Astrocyte of the cerebellum (primary cell): ENCODE measurements around the gene SASH1.

ENCODE experiments used
- DNase-seq: peaks from one replicate; pipeline ENCODE4 v3.0.0-alpha.2; 2011; ENCODE audit warnings: low read depth
- H3K4me3 ChIP-seq: 2 replicates; pipeline ENCODE4 v1.5.1; 2011; ENCODE audit warnings: mild to moderate bottlenecking, low read depth, low read length, moderate library complexity
- in situ Hi-C: cut with HindIII; loops from 2 replicates; pipeline ENCODE4 v1.10.0; 2017; ENCODE audit warnings: low sequenced_read_pairs
- TF ChIP-seq, protein P1 (sequence below): IDR thresholded peaks from 2 replicates; pipeline ENCODE4 v1.5.1; 2012; ENCODE audit warnings: low read length, low read depth, moderate library complexity, mild to moderate bottlenecking; ENCODE audit errors: missing control alignments

Gene SASH1

DNA sequence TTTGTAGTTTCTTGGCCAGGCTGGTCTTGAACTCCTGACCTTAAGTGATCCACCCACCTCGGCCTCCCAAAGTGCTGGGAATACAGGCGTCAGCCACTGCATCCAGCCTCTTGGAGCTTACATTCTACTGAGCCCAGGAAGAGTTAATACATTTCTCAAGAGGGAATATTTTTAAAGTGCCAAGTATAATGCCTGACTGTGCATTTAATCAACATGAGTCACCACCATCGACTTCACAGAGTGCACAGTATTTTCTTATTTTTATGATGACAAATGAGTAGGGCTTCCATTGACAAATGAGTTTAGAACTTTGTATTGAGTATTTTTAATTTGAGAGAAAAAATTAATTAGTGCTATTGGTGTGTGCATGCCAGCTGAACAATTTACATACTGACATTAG lies 72.2 kb downstream of the SASH1 start:
- peak; percentile 44 for DNase-seq
- TF ChIP-seq, protein P1, sequence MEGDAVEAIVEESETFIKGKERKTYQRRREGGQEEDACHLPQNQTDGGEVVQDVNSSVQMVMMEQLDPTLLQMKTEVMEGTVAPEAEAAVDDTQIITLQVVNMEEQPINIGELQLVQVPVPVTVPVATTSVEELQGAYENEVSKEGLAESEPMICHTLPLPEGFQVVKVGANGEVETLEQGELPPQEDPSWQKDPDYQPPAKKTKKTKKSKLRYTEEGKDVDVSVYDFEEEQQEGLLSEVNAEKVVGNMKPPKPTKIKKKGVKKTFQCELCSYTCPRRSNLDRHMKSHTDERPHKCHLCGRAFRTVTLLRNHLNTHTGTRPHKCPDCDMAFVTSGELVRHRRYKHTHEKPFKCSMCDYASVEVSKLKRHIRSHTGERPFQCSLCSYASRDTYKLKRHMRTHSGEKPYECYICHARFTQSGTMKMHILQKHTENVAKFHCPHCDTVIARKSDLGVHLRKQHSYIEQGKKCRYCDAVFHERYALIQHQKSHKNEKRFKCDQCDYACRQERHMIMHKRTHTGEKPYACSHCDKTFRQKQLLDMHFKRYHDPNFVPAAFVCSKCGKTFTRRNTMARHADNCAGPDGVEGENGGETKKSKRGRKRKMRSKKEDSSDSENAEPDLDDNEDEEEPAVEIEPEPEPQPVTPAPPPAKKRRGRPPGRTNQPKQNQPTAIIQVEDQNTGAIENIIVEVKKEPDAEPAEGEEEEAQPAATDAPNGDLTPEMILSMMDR: no peak

DNA sequence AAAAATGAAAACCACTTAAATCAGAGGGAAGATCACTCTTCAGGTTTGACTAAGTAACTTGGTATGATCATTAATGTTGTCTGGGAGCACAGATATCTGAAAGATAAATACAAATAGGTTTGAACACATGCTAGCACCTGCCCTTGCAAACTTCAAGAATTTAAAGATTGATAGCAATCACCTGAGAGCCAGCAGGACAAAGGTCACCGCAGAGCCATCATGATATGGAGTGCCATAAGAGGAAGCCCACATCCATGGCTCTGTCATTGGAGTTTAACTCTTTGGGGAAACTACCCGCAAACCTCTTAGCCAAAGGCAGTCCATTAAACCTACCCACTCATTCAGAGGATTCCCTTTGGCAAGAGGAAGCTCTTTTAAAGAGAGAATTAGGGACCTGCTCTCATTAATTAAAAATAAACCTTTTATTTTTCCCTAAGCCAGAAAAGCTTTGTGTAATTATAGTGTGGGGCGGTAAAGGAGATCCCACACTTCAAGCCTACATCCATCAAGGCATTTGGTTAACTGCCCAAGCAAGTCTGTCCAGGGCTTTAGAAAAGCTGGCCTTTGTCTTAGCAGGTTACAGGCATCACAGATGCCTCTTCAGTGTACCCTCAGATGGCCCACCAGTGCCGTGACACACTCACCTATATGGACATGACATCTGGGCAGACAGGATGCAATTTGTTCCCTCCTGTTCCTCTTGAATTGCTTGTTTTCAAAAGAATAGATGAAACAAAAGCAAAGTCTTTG lies 73.0 kb downstream of the SASH1 start:
- DNase-seq: no peak
- H3K4me3 ChIP-seq: no peak overlapping the region
- TF ChIP-seq, protein P1: no peak
- in situ Hi-C loops: no loop called here

More for the DNA sequence above, 72.2 kb downstream of the SASH1 start:
- in situ Hi-C loops: loop anchor here (5.0 kb wide), 2 partner anchors 48 to 92 kb away; no protein-coding TSS in a partner anchor
- no peak overlapping the region for H3K4me3 ChIP-seq

DNA sequence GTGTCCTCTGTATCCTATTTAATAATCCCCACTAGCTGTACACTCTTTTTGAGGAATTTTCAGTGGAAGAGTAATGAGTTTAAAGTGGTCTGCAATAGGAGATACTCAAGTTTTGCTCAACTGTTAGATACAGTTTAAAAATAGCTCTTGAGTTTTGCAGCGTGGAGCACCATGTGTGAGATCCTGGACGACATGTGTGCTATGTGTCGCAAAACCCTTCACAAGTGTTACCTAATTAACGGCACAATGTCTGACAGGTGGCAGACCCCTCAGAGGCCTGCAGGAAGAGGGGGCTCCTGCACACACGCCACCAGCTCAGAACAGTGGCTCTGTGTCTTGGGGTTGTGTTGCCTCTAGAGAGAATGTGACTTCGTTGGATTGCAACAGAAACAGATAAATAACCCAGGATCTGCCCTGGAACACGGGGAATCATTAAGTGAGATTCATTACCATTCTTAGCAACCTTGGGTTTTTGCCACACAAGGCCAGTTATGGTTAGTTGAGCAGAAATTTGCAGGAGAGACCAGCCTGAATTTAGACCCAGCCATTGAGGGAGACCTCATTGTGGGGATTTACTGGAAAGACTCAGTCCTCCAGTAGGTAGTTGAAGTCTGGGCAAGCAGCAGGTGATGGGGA lies 73.8 kb downstream of the SASH1 start:
- no peak overlapping the region for H3K4me3 ChIP-seq
- in situ Hi-C loops: no loop called here
- no peak for DNase-seq
- TF ChIP-seq, protein P1: no peak

DNA sequence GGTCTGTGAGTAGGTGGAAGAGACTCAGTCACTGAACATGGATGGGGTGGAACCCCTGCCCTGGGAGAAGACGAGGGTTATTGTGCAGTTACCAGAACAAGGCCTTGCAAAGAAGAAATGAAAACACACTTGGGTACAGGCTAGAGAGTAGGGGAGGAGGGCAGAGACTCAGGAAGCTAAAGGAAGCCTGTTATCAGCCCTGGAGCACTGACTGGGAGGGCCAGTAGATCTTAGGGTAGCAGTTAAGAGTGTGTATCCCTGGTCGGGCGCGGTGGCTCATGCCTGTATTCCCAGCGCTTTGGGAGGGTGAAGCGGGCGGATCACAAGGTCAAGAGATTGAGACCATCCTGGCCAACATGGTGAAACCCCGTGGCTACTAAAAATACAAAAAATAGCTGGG lies 74.4 kb downstream of the SASH1 start:
- in situ Hi-C loops: no loop called here
- no peak for DNase-seq
- TF ChIP-seq, protein P1: no peak
- H3K4me3 ChIP-seq: no peak overlapping the region

DNA sequence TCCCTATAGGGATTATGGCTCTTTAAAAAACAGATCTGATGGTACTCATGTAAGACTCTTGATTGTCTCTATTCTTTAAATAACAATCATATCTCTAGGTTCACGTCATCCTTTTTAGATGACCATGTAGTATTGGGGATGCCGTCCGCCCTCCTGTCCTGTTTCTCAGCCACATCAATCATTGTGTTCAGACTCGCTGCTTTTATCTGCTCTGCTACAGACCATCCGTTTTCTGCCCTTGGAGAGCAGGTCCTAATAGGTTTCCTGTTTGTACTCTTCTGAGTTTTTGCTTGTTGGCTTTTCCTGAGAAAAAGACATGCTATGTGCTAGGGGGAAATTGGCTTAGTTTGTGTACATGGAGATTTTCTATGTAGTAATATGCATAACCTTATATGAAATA lies 76.8 kb downstream of the SASH1 start:
- TF ChIP-seq, protein P1: no peak
- no peak overlapping the region for H3K4me3 ChIP-seq
- in situ Hi-C loops: no loop called here
- no peak for DNase-seq

DNA sequence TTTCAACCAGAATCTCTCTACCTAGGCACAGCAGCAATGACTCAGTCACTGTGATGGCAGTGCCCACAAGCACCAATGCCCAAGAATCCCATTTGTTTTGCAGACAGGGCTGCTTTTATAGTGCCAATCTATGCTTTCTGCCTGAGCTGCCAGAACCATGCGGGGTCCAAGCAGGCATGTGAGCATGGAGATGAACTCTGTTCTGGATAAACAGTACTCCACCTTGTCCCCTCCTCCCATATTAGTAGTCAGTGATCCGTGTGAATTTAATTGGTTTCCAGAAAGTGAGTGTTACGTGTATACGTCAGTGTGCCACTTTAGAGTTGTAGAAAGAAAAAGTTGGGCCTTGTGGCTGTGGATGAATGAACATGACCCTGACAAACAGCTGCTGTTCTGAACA lies 79.4 kb downstream of the SASH1 start:
- no peak for DNase-seq
- in situ Hi-C loops: no loop called here
- no peak overlapping the region for H3K4me3 ChIP-seq
- TF ChIP-seq, protein P1: no peak
